Keratinocyte (primary cell): ENCODE measurements around the gene LTB4R2. TPM values are rescaled to one million over a fixed set of nuclear protein-coding genes. Genes with fewer than 3 reads are reported as not detected.

ENCODE experiments used
- DNase-seq: peaks from one replicate; pipeline ENCODE4 v3.0.0-alpha.2; 2011; ENCODE audit warnings: low read depth, missing footprints, low spot score
- FAIRE-seq: peaks from 2 replicates; lab custom pipeline; 2011; peaks lifted over from hg19 to GRCh38; lab: Jason Lieb, UNC
- H2AFZ ChIP-seq: 2 replicates; pipeline ENCODE4 v1.6.0; 2012; ENCODE audit warnings: low read length, control low read depth, inconsistent platforms; ENCODE audit not compliant: control insufficient read depth
- H3K27ac ChIP-seq: 2 replicates; pipeline ENCODE4 v1.5.1; 2011; ENCODE audit warnings: low read length; ENCODE audit not compliant: control insufficient read depth, insufficient read depth
- H3K27me3 ChIP-seq: 3 replicates; pipeline ENCODE4 v1.6.0; 2011; ENCODE audit warnings: low read length; ENCODE audit not compliant: control insufficient read depth, insufficient read depth; ENCODE audit errors: extremely low read depth
- H3K36me3 ChIP-seq, 2 experiments: 2 replicates in 1 of 2; 3 replicates in 1 of 2; pipeline ENCODE4 v1.5.1; 2011; ENCODE audit warnings: low read length in 2 of 2, mild to moderate bottlenecking in 1 of 2; ENCODE audit not compliant: control insufficient read depth in 2 of 2, insufficient read depth in 2 of 2; ENCODE audit errors: extremely low read depth in 1 of 2
- H3K4me1 ChIP-seq: 3 replicates; pipeline ENCODE4 v1.5.1; 2011; ENCODE audit warnings: low read length; ENCODE audit not compliant: control insufficient read depth, insufficient read depth; ENCODE audit errors: extremely low read depth
- H3K4me2 ChIP-seq: 3 replicates; pipeline ENCODE4 v1.6.0; 2011; ENCODE audit warnings: low read depth, low read length; ENCODE audit not compliant: control insufficient read depth, insufficient read depth; ENCODE audit errors: extremely low read depth
- H3K4me3 ChIP-seq, 3 experiments: fragments of 200-600 bp in 1 of 3; sonication (generic) in 1 of 3; 2 replicates in 2 of 3; 3 replicates in 1 of 3; pipeline ENCODE4 v1.5.1; 2011 to 2016; ENCODE audit warnings: low read length in 3 of 3, mild to moderate bottlenecking in 3 of 3, control low read depth in 2 of 3, inconsistent platforms in 1 of 3, low read depth in 1 of 3, mixed read lengths in 1 of 3, mixed run types in 1 of 3, moderate library complexity in 1 of 3; ENCODE audit not compliant: control insufficient read depth in 2 of 3, insufficient read depth in 2 of 3; ENCODE audit errors: extremely low read depth in 1 of 3
- H3K79me2 ChIP-seq: 2 replicates; pipeline ENCODE4 v1.6.0; 2012; ENCODE audit warnings: low read length; ENCODE audit not compliant: control insufficient read depth, insufficient read depth
- H3K9ac ChIP-seq: 3 replicates; pipeline ENCODE4 v1.6.0; 2011; ENCODE audit warnings: low read length; ENCODE audit not compliant: control insufficient read depth, insufficient read depth; ENCODE audit errors: extremely low read depth
- H3K9me1 ChIP-seq: 3 replicates; pipeline ENCODE4 v1.6.0; 2011; ENCODE audit warnings: low read length; ENCODE audit not compliant: control insufficient read depth, insufficient read depth; ENCODE audit errors: extremely low read depth
- H3K9me3 ChIP-seq: 2 replicates; pipeline ENCODE4 v1.5.1; 2012; ENCODE audit warnings: low read depth, low read length; ENCODE audit not compliant: control insufficient read depth
- H4K20me1 ChIP-seq: 3 replicates; pipeline ENCODE4 v1.6.0; 2011; ENCODE audit warnings: low read length; ENCODE audit not compliant: control insufficient read depth, insufficient read depth; ENCODE audit errors: extremely low read depth
- CTCF ChIP-seq, 3 experiments: IDR thresholded peaks in 1 of 3; conservative IDR thresholded peaks in 1 of 3; optimal IDR thresholded peaks in 1 of 3; 2 replicates in 2 of 3; 3 replicates in 1 of 3; pipeline versions ENCODE3 to v1.5.1; 2011; ENCODE audit warnings: low read length in 3 of 3, mild to moderate bottlenecking in 3 of 3, moderate library complexity in 2 of 3, control low read depth in 1 of 3, inconsistent platforms in 1 of 3; ENCODE audit not compliant: insufficient read depth in 2 of 3; ENCODE audit errors: extremely low read depth in 1 of 3
- EZH2 ChIP-seq: IDR thresholded peaks from one replicate; pipeline ENCODE4 v1.6.1; 2012; ENCODE audit warnings: inconsistent platforms, mild to moderate bottlenecking, low read length, moderate library complexity
- dilution Hi-C: fragments of 300-500 bp; cut with MboI; formaldehyde crosslinking; loops from one replicate; pipeline ENCODE4 v1.7.0; 2020; ENCODE audit warnings: low sequenced_read_pairs; ENCODE audit not compliant: extremely low pct_ligation_motif_present
- polyA plus RNA-seq, 5 experiments: library from polyadenylated mRNA; depleted of rRNA in 3 of 5; stranded (reverse) in 3 of 5; stranded (forward) in 1 of 5; unstranded in 1 of 5; fragments of >200 nt; gene quantifications; 1 replicate in 1 of 5; 2 replicates in 3 of 5; 3 replicates in 1 of 5; pipeline versions ENCODE4 v1.2.1 to v1.2.3, GENCODE V29; 2011 to 2012; ENCODE audit warnings: missing spikeins in 2 of 5, low read depth in 1 of 5, low replicate concordance in 1 of 5

LTB4R2 gene
- polyA plus RNA-seq, 1 donor (not counting 4 experiments of a cell fraction or from before 2014, with no cell fraction given), result 7.9 TPM

DNA sequence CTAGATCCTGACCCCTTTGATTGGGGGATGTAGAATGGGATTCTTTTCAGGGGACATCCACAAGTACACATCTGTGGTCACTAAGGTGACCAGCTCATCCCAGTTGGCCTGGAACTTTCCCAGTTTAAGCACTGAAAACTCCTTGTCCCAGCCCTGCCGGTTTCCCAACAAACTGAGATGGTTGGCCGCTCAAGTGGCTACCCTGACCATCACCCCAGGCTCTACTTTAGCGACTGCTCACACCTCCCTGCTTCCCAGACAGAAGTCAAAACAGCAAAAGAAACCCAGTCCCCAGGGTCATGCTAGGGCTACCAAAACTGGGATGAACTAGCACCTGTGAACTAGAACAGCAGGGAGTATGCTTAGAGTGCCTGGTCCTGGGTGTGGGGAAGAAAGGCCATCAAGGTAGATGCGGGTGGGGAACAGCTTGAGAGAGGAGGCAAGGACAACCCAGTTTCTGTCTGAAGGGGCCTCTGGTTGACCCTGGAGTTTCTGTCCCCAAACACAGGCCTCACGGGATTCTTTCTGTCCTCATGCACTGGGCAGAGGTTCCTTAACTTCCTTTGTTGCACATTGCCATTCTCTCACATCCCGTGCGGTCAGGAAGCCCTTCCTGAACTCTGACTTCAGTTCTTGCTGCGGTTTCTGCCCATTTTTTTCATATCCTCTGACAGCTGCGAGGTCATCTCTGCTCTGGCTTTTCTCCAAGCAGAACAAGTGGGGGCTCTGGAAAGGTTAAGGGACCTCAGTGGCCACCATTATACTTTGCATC, 3.0 kb downstream of the LTB4R2 start:
- Histone ChIP-seq H3K4me3 (no peak overlapping the region), H3K79me2 (peaks cover 4% of the 10 kb centered on the region), H3K36me3 (peaks cover 7 to 14% of the 10 kb centered on the region in 2 experiments), H3K4me1 (peaks cover 79% of the 10 kb centered on the region), H3K9ac (no peak overlapping the region), H3K4me2 (no peak overlapping the region), H3K9me1 (peaks cover 2% of the 10 kb centered on the region), H2AFZ (no peak overlapping the region), H4K20me1 (no peaks in the 10 kb centered on the region), H3K9me3 (no peaks in the 10 kb centered on the region), H3K27me3 (no peaks in the 10 kb centered on the region), H3K27ac (no peak overlapping the region)
- DNase-seq (no peak), FAIRE-seq (no peak)
- dilution Hi-C loops, result no loop called here
- TF ChIP-seq EZH2 (no peak), CTCF (optimal IDR thresholded peaks at IDR 0.05 in 1 of 3, IDR thresholded peaks at IDR 0.05 in 1 of 3, conservative IDR thresholded peaks at IDR 0.05 in 1 of 3; ENCODE audit: extremely low read depth in 1 of 3, insufficient read depth in 2 of 3, low read length in 3 of 3) (no peak)

DNA sequence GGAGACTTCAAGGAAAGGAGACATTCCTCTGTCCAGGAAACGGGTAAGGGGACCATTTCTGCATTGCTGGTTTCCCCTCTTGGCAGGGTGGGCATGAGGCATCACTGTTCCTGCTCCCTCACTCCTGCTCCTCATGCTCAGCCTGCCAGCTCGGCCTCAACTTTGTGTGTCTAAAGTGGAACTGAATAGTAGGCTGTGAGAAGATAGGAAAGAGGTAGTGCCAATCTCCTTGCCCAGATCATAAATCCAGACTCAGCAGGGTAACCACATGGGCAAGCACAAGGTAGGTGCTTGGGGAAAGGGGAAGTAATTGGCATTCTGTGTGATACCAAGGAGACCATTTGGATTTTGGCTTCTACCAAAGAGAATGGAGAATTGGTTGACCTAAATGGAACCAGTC, 4.0 kb downstream of the LTB4R2 start:
- DNase-seq (no peak), FAIRE-seq (no peak)
- Histone ChIP-seq H4K20me1 (no peaks in the 10 kb centered on the region), H3K4me3 (no peak overlapping the region), H3K9me3 (no peaks in the 10 kb centered on the region), H2AFZ (no peak overlapping the region), H3K27ac (peak overlapping the region; percentile 33), H3K36me3 (peaks cover 4 to 5% of the 10 kb centered on the region in 2 experiments), H3K79me2 (no peaks in the 10 kb centered on the region), H3K9ac (no peak overlapping the region), H3K4me1 (peaks cover 72% of the 10 kb centered on the region), H3K9me1 (peaks cover 2% of the 10 kb centered on the region), H3K27me3 (no peaks in the 10 kb centered on the region), H3K4me2 (peak overlapping the region; percentile 72)
- dilution Hi-C loops, result no loop called here
- TF ChIP-seq EZH2 (no peak), CTCF (optimal IDR thresholded peaks at IDR 0.05 in 1 of 3, IDR thresholded peaks at IDR 0.05 in 1 of 3, conservative IDR thresholded peaks at IDR 0.05 in 1 of 3; ENCODE audit: extremely low read depth in 1 of 3, insufficient read depth in 2 of 3, low read length in 3 of 3) (no peak)
